Neuron (in vitro differentiated cells): ENCODE results near the gene CLCNKA.
"Not testable (repeated sequence)": the region's sequence is repeated elsewhere in the genome, so short reads cannot be mapped to it uniquely, and the experiment has no call there.

Experiments
- H2AFZ ChIP-seq: one replicate; pipeline ENCODE4 v1.6.1; 2013; ENCODE audit warnings: low read depth, mild to moderate bottlenecking, inconsistent platforms, low read length, moderate library complexity
- H3K27me3 ChIP-seq: one replicate; pipeline ENCODE4 v1.6.1; 2013; ENCODE audit warnings: low read length; ENCODE audit not compliant: insufficient read depth
- H3K36me3 ChIP-seq: one replicate; pipeline ENCODE4 v1.6.1; 2013; ENCODE audit warnings: low read length; ENCODE audit not compliant: insufficient read depth
- H3K4me1 ChIP-seq: one replicate; pipeline ENCODE4 v1.6.1; 2013; ENCODE audit warnings: low read length; ENCODE audit not compliant: insufficient read depth
- H3K4me3 ChIP-seq: 2 replicates; pipeline ENCODE4 v1.5.1; 2013; ENCODE audit warnings: mild to moderate bottlenecking, low read length, moderate library complexity
- H3K9me3 ChIP-seq: one replicate; pipeline ENCODE4 v1.6.1; 2013; ENCODE audit warnings: low read length

Gene CLCNKA

GRCh38 chr1:16015960-16016901 lies 5.6 kb upstream of the CLCNKA start:
- no peak overlapping the region for H2AFZ ChIP-seq
- no peaks in the 10 kb centered on the region for H3K36me3 ChIP-seq
- H3K9me3 ChIP-seq = no peaks in the 10 kb centered on the region
- H3K27me3 ChIP-seq = peaks cover 59% of the 10 kb centered on the region
- H3K4me1 ChIP-seq = peaks cover 19% of the 10 kb centered on the region
- no peak overlapping the region for H3K4me3 ChIP-seq

GRCh38 chr1:16017076-16017460 lies 4.8 kb upstream of the CLCNKA start:
- Histone ChIP-seq H2AFZ (no peak overlapping the region), H3K9me3 (no peaks in the 10 kb centered on the region), H3K4me3 (no peak overlapping the region), H3K27me3 (peaks cover 67% of the 10 kb centered on the region), H3K4me1 (peaks cover 19% of the 10 kb centered on the region), H3K36me3 (no peaks in the 10 kb centered on the region)

GRCh38 chr1:16017461-16018303 lies 4.2 kb upstream of the CLCNKA start, which contains the start of gene HSPB7:
Gene HSPB7, minus strand, starts transcription at chr1:16018043. Its CDS starts 80 bp downstream, at chr1:16017963.
- Histone ChIP-seq H3K4me3 (no peak within 1 kb of the TSS), H2AFZ (no peak within 1 kb of the TSS), H3K27me3 (peaks cover 68% of the 10 kb centered on the region), H3K9me3 (no peaks in the 10 kb centered on the region), H3K36me3 (no peaks in the 10 kb centered on the region), H3K4me1 (peaks cover 19% of the 10 kb centered on the region)

GRCh38 chr1:16018308-16018707 lies 3.5 kb upstream of the CLCNKA start:
- H3K27me3 ChIP-seq = peaks cover 75% of the 10 kb centered on the region
- no peak overlapping the region for H3K4me3 ChIP-seq
- no peak overlapping the region for H2AFZ ChIP-seq
- no peaks in the 10 kb centered on the region for H3K9me3 ChIP-seq
- H3K4me1 ChIP-seq = peaks cover 14% of the 10 kb centered on the region
- no peaks in the 10 kb centered on the region for H3K36me3 ChIP-seq

GRCh38 chr1:16018749-16019643 lies 2.8 kb upstream of the CLCNKA start:
- H3K4me3 ChIP-seq = no peak overlapping the region
- H3K9me3 ChIP-seq = no peaks in the 10 kb centered on the region
- peaks cover 79% of the 10 kb centered on the region for H3K27me3 ChIP-seq
- H2AFZ ChIP-seq = no peak overlapping the region
- peaks cover 12% of the 10 kb centered on the region for H3K4me1 ChIP-seq
- H3K36me3 ChIP-seq = no peaks in the 10 kb centered on the region

GRCh38 chr1:16019644-16020277 lies 2.1 kb upstream of the CLCNKA start:
- Histone ChIP-seq H3K4me1 (peaks cover 12% of the 10 kb centered on the region), H3K36me3 (no peaks in the 10 kb centered on the region), H3K27me3 (peaks cover 77% of the 10 kb centered on the region), H3K9me3 (no peaks in the 10 kb centered on the region), H3K4me3 (no peak overlapping the region), H2AFZ (no peak overlapping the region)

- H3K27me3 ChIP-seq = peaks cover 77% of the 10 kb centered on the region
- H3K9me3 ChIP-seq = no peaks in the 10 kb centered on the region
- H3K36me3 ChIP-seq = no peaks in the 10 kb centered on the region
- H2AFZ ChIP-seq = no peak overlapping the region
- peaks cover 12% of the 10 kb centered on the region for H3K4me1 ChIP-seq
- H3K4me3 ChIP-seq = no peak overlapping the region
These were observed 1.5 kb upstream of the CLCNKA start for GRCh38 chr1:16020325-16020724.

- Histone ChIP-seq H3K4me1 (peaks cover 12% of the 10 kb centered on the region), H3K27me3 (peaks cover 75% of the 10 kb centered on the region)
- H2AFZ ChIP-seq, H3K9me3 ChIP-seq, H3K4me3 ChIP-seq, H3K36me3 ChIP-seq: not testable (repeated sequence)
These were observed 958 bp upstream of the CLCNKA start for GRCh38 chr1:16020878-16021277.

- no peak overlapping the region for H3K4me3 ChIP-seq
- H3K9me3 ChIP-seq = no peaks in the 10 kb centered on the region
- H2AFZ ChIP-seq = no peak overlapping the region
- no peaks in the 10 kb centered on the region for H3K36me3 ChIP-seq
- peaks cover 66% of the 10 kb centered on the region for H3K27me3 ChIP-seq
- H3K4me1 ChIP-seq = peaks cover 14% of the 10 kb centered on the region
These were observed 557 bp downstream of the CLCNKA start for GRCh38 chr1:16022393-16022792.

GRCh38 chr1:16023050-16023653 lies 1.3 kb downstream of the CLCNKA start:
- Histone ChIP-seq H3K4me3 (no peak overlapping the region), H3K9me3 (no peaks in the 10 kb centered on the region), H3K36me3 (no peaks in the 10 kb centered on the region), H3K27me3 (peaks cover 68% of the 10 kb centered on the region), H2AFZ (no peak overlapping the region), H3K4me1 (peaks cover 9% of the 10 kb centered on the region)

- H3K36me3 ChIP-seq, H2AFZ ChIP-seq, H3K4me1 ChIP-seq, H3K4me3 ChIP-seq, H3K9me3 ChIP-seq: not testable (repeated sequence)
- peaks cover 50% of the 10 kb centered on the region for H3K27me3 ChIP-seq
These were observed 4.5 kb downstream of the CLCNKA start for GRCh38 chr1:16026302-16026701.
